Psoas muscle (tissue), 8 donors: Measurements from ENCODE around the gene RNF39. TPM values are rescaled to one million over a fixed set of nuclear protein-coding genes. Genes with fewer than 3 reads are reported as not detected.

Experiments used
- ATAC-seq, 4 donors: fragments of 200-7000 bp; cut with Tn5 transposase; one replicate each; pipeline ENCODE4 v1.9.1; 2020; ENCODE audit warnings: moderate library complexity in 3 of 4, mild to moderate bottlenecking in 2 of 4
- DNase-seq, 2 donors: peaks; one replicate each; pipeline ENCODE4 v3.0.0-alpha.2; 2020
- H3K27ac ChIP-seq: fragments of 200-600 bp; one replicate; pipeline ENCODE4 v1.8.0; 2022
- H3K27me3 ChIP-seq, 3 donors: fragments of 200-600 bp in 1 of 3; one replicate each; pipeline versions ENCODE4 v1.6.1 to v1.8.0; 2013 to 2022; ENCODE audit warnings: low read length in 2 of 3, mild to moderate bottlenecking in 2 of 3, moderate library complexity in 1 of 3; ENCODE audit not compliant: insufficient read depth in 3 of 3
- H3K36me3 ChIP-seq, 2 donors: fragments of 200-600 bp in 1 of 2; one replicate each; pipeline versions ENCODE4 v1.6.1 to v1.8.0; 2013 to 2022; ENCODE audit warnings: low read depth in 1 of 2, mild to moderate bottlenecking in 1 of 2, moderate library complexity in 1 of 2; ENCODE audit not compliant: insufficient read depth in 1 of 2
- H3K4me1 ChIP-seq: fragments of 200-600 bp; one replicate; pipeline ENCODE4 v1.8.0; 2022
- H3K4me3 ChIP-seq: fragments of 200-600 bp; one replicate; pipeline ENCODE4 v1.8.0; 2022; ENCODE audit warnings: mild to moderate bottlenecking
- H3K9me3 ChIP-seq: fragments of 200-600 bp; one replicate; pipeline ENCODE4 v1.8.0; 2022
- CTCF ChIP-seq: fragments of 200-600 bp; IDR thresholded peaks from one replicate; pipeline ENCODE4 v1.8.0; 2022; ENCODE audit warnings: antibody characterized with exemption
- WGBS, 3 donors: extraction: QIAGEN DNeasy Blood & Tissue Kit; methylation state at CpG; one replicate each; pipeline versions ENCODE4 v1.1.6 to v1.1.7; 2013; 5-methylcytosine and 5-hydroxymethylcytosine counted together
- intact Hi-C, 2 donors: fragments of 100-400 bp; cut with DNase I; formaldehyde crosslinking; loops; one replicate each; pipeline versions ENCODE4 v1.11.0 to v1.14.2; 2022
- polyA plus RNA-seq, 3 donors: library from polyadenylated mRNA; stranded (reverse); fragments of 200-250 nt; gene quantifications; one replicate each; pipeline ENCODE4 v1.2.3, GENCODE V29; 2013
- total RNA-seq, 4 donors: library from RNA; stranded (reverse); fragmentation: NEBNext Ultra II Directional in 2 of 4; extraction: Animal tissue kit (Norgen Biotek cat#: 25700) in 2 of 4; gene quantifications; one replicate each; pipeline versions ENCODE4 v1.2.1 to v1.2.4, GENCODE V29; 2021 to 2023
- donor health status: healthy with polysubstance abuse.
- donor health status: DM: no; HTN: no; CAD: no; lungs with moderate emphysema.
- donor health status: Bipolar disorder and iron deficiency.
- donor health status: healthy.
- donor health status: DM: yes; HTN: yes; CAD: no.
- donor health status: DM: no; HTN: no; CAD: no.
- donor health status: DM: no; HTN: no; CAD: no.
- donor health status: DM: yes; HTN: yes; CAD: no.

The RNF39 gene
- total and polyA plus RNA-seq, 7 donors = 0.03 TPM; not detected in 6

GRCh38 chr6:30102414-30102969 is 26.9 kb upstream of the RNF39 start:
- ATAC-seq (peak; percentile 15 to 56 (median 38)), DNase-seq (peak in 1 of 2 donors; percentile 78)
- Histone ChIP-seq H3K4me3 (peak overlapping the region; percentile 61), H3K27ac (peak overlapping the region; percentile 71), H3K4me1 (peaks cover 24% of the 10 kb centered on the region), H3K9me3 (no peaks in the 10 kb centered on the region), H3K36me3 (no peaks in the 10 kb centered on the region), H3K27me3 (peaks cover 0 to 49% (median 15%) of the 10 kb centered on the region in 3 donors)
- 28 to 42% (median 29%) methylated on average over 15 of the region's 15 CpGs for WGBS, 3 donors
- intact Hi-C loops = loop anchor here (2.0 to 5.0 kb wide), 2 partner anchors 28 to 70 kb away; no protein-coding TSS in a partner anchor
- no peak for TF ChIP-seq CTCF

- Histone ChIP-seq H3K9me3 (no peaks in the 10 kb centered on the region), H3K4me1 (peaks cover 24% of the 10 kb centered on the region), H3K4me3 (peak overlapping the region; percentile 58), H3K27ac (peak overlapping the region; percentile 71), H3K36me3 (no peaks in the 10 kb centered on the region), H3K27me3 (peaks cover 0 to 52% (median 15%) of the 10 kb centered on the region in 3 donors)
- intact Hi-C loops = loop anchor here (2.0 to 5.0 kb wide), 3 partner anchors 29 to 71 kb away; no protein-coding TSS in a partner anchor
- peak; percentile 94 to 95 (median 95) for ATAC-seq
- peak; percentile 25 for TF ChIP-seq CTCF
- DNase-seq = peak; percentile 92 to 95
- WGBS, 3 donors = 2 to 3% (median 2%) methylated on average over 39 to 51 of the region's 51 CpGs
Observed at GRCh38 chr6:30101444-30102413, 26.2 kb upstream of the RNF39 start.

DNA sequence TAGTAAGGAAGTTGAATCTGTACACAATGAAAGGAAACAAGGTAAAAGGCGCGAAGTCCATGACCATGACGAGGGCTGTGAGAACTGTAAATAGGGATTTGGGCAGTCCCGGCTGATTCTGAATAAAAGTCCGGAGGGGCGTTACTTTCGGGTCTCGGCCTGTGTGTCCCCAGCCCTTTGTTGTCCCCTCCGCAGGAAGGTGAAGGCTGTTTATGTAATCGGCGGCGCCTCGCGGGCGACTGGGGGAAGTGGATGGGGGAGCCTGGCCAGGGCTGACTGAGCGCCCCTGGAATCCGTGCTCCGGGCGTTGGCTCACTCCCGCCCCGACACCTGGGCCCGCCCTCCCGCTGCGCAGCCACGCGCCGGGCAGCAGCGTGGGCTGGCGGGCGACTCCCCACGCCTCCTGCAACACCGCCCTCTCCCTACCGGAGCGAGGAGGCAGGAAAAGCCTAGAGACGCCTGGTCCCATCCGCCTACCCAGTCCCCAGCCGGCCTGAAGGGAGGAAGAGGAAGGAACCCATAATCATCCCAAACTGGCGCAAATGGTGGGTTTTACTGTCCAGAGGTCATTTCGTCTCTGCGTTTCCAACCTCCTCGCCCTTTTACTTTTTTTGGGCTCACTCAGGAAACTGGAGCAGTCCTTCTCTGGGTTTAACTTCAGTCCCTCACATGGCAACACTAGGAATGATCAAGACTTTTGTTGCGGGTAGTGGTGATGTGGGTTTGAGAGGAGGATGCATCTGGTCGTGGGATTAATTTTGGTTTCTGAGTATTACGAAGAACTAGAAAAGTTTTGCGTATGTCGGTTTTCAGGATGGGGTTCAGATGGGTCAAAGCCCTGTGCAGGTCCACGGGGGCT is 25.2 kb upstream of the RNF39 start:
- Histone ChIP-seq H3K4me3 (peak overlapping the region; percentile 58), H3K27me3 (peaks cover 0 to 55% (median 15%) of the 10 kb centered on the region in 3 donors), H3K27ac (no peak overlapping the region), H3K9me3 (no peaks in the 10 kb centered on the region), H3K4me1 (peaks cover 24% of the 10 kb centered on the region), H3K36me3 (no peaks in the 10 kb centered on the region)
- DNase-seq (peak; percentile 40 to 64), ATAC-seq (no peak)
- 2 to 3% (median 2%) methylated on average over 39 to 47 of the region's 47 CpGs for WGBS, 3 donors
- intact Hi-C loops = loop anchor here in 1 of 2 donors (2.0 to 5.0 kb wide), 2 partner anchors 32 to 71 kb away; no protein-coding TSS in a partner anchor
- no peak for TF ChIP-seq CTCF

DNA sequence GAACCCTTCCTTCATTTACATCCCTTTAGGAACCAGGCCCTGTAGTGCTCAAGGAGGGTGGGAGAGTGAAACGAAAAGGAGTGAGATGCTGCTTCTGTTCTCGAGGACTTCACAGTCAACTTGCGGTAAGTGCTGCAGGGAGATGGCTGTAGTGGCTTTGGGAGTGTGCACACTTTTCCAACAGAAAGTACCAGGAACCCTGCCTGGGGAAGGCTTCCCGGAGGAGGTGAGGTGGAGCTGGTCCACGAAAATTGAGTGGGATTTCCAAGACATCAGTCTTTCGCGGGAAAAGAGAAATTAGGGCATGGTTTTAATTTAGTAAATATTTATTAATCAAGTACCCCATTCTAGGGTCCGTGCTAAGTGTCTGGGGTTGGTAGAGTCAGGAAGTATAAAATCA is 24.6 kb upstream of the RNF39 start:
- peaks cover 0 to 59% (median 15%) of the 10 kb centered on the region in 3 donors for H3K27me3 ChIP-seq
- DNase-seq (no peak), ATAC-seq (no peak)
- WGBS, 3 donors = 28 to 33% (median 32%) methylated on average over 8 of the region's 8 CpGs
- H3K4me3 ChIP-seq = peak overlapping the region; percentile 58
- TF ChIP-seq CTCF = no peak
- H3K4me1 ChIP-seq = peaks cover 24% of the 10 kb centered on the region
- no peaks in the 10 kb centered on the region for H3K36me3 ChIP-seq
- H3K27ac ChIP-seq = no peak overlapping the region
- no peaks in the 10 kb centered on the region for H3K9me3 ChIP-seq
- intact Hi-C loops = loop anchor here in 1 of 2 donors (2.0 to 5.0 kb wide), 2 partner anchors 31 to 72 kb away; no protein-coding TSS in a partner anchor
